ENCODE results near the gene RPL21.

Gene RPL21

DNA sequence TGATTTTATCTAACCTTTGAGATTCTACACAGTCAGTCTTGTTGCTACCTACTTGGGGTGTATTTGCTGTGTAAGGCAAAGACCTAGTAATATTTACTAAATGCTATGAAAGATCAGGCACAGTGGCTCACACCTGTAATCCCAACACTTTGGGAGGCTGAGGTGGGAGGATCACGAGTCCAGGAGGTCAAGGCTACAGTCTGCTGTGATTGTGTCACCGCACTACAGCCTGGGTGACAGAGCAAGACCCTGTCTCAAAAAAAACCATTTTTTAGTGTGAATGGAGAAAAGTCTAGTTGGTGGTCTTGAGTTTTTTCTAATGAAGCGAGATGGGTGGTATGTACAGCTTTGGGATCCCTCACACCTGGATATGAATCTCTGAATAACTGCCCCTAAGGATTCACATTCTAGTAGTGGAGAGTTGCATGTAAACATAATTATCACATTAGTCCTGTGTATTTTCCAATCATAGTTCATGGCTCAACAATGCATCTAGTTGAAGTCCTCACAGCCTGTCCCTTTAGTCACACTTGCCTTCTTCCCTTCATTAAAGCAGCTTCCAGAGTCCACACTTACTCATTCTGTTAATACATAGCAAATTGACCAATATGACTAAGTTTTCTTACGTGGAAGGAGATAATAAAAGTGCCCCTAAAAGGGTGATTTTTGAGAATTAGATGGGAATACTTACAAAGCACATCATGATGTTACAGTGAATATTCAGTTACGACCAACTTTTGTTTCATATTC, 7.5 kb downstream of the RPL21 start:
- DNase-seq (ENCODE audit: low read depth) = no peak

DNA sequence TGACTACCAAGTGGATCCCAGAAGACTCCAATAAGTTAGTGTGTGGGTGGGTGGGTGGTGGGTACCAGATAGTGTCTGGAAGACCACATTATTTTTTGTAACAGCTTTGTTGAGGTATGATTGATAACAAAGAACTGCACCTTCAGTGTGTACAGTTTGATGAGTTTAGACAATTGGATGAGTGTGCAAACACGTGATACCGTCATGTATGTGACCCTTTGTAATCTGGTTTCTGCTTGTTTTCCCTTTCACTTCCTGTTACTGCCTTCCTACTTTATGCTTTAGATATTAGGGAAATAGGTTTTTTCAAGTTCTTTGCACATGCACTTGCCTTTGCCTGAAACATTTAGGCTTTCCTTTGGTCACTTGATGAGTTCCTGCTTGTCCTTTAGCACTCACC, 8.5 kb downstream of the RPL21 start:
- no peak for DNase-seq (ENCODE audit: low read depth)

DNA sequence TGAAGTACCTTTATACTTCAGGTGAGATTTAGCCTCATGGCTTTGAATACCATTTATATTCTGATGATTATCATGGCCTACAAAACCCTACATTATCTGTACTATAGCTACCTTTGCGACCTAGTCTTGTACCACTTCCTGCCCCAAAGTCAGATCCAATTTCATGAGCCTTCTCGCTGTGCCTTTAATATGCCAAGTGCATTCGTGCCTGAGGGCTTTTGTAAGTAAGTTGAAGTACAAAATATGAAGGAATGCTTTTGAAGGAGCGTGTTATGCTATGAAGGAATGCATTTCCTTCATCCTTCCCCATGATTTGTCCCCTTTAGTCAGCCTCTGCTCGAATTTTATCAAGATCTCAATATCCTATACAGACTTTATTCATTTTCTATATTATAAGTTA, 10.0 kb downstream of the RPL21 start:
- no peak for DNase-seq (ENCODE audit: low read depth)

DNA sequence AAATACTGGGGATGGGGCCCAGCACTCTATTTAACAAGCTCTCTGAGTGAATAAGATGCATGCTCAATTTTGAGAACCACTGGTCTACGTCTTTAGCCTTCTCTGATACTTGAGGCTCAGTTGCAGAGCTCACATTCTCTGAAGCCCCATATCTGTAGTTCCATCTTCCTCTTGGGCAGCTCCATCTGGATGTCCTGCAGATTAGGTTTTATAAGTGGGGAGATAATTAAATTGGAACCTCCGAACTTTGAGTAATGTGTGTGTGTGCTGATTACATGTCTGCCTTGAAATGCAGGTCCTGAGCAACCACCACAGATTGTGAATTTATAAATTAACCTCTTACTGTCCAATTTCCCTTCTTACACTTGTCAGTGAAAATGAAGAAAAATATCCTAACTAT, 12.1 kb downstream of the RPL21 start:
- DNase-seq (ENCODE audit: low read depth) = no peak

DNA sequence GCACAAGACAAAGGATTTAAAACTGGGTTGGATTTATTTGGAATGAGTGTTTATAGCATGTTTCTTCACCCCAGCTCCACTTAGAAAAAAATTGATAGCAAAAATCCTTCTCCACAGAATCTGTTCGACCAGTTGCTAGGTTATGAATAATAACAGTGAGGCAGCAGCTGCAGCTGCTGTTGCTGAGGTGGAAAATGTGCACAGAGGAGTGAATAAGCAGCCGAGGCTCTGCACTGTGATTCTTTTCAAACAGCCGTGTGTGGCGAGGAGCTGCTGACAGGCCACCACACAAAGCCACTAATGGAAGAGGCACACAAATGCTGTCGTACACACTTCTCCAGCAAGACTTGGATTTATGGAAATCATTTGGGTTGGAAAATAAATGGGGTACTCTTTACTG, 12.8 kb downstream of the RPL21 start:
- no peak for DNase-seq (ENCODE audit: low read depth)

DNA sequence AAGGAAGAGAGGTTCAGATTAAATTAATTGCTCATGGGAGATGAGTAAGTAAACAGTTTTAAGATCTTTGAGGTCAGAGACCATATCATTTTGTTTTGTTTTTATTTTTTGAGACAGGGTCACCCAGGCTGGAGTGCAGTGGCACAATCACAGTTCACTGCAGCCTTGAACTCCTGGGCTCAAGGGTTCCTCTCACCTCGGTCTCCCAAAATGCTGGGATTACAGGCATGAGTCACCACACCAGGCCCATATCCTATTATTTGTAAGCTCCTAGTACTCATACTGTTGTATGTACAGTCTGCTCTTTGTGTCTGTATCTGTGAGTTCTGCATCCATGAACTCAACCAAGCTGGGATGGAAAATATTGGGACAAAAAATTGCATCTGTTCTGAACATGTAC, 13.3 kb downstream of the RPL21 start:
- no peak for DNase-seq (ENCODE audit: low read depth)

DNA sequence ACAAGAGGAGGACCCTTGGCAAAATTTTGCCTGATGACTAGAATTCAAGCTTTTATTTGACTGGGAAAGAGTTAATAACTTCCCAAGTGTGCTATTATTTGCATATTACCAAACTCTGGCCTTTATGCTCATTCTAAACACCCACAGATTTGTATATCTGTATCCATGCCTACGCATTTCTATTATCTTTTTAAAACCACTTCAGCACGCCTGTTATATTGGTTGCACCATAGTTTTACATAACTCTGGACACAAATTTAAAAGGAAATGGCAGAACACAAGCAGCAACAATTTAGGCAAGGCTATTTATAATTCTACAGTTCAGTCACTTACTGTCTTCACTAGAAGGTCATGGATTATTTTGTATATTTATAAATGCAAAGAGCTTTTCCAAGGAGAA, 15.6 kb downstream of the RPL21 start:
- DNase-seq (ENCODE audit: low read depth) = no peak

DNA sequence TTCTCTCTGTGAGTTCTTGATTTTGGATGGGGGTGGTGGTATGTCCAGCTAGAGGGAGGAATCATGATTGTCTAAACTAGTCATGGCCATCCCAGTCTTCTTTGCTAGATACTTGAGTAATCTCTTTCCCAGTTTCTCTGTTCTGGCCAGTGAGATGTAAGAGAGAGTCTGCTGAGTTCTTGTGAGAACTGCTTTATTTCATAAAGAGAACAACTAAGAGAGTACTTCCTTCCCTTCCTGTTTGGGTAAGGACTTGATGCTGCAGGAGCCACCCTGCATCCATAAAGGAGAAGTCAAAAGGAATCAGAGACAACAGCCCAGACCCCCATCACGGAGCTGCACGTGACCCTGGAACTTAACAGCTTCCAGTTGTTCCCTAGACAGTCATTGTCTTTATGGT, 16.2 kb downstream of the RPL21 start:
- DNase-seq (ENCODE audit: low read depth) = no peak

DNA sequence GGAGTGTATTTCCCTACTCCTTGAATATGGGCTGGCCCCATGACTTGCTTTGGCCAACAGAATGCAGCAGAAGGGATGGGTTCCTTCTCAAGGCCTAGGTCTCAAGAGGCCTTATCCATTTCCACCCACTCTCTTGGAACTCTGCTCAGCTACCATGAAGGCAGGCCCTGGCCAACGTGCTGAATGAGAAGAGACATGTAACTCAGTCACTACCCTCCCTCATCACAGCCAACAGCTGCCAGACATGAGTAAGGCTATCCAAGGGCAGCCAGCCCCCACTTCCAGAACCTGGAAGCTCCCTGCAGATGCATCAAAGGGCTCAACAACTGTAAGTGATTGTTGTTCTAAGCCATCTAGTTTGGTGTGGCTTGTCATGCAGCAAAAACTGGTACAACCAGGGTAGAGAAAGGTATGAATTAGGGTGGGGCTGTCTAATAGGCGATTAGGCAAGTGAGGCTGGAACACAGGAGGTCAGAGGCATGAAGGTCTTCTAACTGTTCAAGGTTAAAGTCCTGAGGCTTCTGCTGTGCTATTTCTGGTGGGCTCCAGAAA, 17.8 kb downstream of the RPL21 start:
- DNase-seq (ENCODE audit: low read depth) = no peak

DNA sequence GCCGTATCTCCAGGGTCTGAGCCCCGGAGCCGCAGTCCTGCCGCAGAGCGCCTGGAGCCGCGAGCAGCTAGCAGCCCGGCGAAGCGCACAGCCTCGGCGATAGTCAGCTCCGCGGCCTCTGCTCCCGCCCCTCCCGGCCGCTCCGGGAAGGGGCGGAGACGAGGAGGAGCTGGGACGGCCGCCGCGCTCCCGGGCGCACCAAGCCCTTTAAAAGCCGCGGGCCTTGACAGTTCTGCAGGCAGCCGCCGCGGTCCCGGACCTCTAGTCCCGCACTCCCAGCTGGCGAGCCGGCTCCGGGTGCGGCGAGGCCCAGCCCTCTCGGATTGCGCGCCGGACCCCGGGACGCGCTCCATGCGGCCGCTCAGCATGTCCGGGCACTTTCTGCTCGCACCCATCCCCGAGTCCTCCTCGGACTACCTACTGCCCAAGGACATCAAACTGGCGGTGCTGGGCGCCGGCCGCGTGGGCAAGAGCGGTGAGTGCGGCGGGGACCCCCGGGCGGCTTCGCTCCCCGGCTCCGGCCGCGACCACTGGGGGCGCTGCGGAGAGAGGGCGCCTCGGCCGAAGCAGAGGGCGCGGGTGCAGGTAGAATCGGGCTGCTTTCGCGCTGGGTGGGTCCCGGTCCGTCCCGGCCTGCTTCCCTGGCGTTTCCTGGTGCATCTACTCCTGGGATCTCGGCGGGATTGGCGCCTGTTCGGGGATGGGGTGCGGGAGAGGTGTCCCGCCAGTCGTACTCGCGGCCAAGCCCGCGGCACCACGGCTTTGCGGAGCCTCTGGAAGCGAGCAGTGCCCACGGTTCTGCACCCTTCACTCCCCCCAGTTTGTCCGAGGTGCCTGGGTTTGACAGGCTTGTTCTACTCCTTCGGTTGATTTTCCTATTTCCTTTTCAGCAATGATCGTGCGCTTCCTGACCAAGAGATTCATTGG, 19.5 kb downstream of the RPL21 start, which contains the start of gene RASL11A:
Gene RASL11A, plus strand, starts transcription at position 237 of the 927 bp plus-strand sequence. Its CDS starts 115 bp downstream, at position 352.
- DNase-seq (ENCODE audit: low read depth) = peak; percentile 55

DNA sequence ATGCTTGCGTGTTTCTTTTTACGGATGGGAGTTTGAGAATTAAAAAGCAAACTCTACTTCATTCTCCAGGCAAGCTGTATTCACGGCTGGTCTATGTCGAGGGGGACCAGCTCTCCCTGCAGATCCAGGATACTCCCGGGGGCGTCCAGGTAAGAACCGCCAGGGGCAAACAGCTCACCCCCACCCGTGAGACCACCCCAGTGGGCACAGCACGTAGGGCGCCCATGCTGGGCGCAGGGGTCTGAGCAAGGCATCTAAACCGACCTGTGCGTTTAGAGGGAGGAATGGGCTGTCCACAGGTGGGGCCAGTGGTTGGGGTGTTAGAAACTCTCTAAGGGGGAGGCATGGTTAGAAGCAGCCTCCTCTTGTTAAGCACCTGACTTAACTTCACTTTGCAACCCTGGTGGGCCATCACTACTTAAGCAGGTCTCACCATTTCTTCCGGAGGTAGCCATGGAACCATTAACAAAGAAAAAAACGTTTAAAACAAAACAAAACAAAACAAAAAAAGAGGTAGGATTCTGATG, 20.3 kb downstream of the RPL21 start:
- no peak for DNase-seq (ENCODE audit: low read depth)

DNA sequence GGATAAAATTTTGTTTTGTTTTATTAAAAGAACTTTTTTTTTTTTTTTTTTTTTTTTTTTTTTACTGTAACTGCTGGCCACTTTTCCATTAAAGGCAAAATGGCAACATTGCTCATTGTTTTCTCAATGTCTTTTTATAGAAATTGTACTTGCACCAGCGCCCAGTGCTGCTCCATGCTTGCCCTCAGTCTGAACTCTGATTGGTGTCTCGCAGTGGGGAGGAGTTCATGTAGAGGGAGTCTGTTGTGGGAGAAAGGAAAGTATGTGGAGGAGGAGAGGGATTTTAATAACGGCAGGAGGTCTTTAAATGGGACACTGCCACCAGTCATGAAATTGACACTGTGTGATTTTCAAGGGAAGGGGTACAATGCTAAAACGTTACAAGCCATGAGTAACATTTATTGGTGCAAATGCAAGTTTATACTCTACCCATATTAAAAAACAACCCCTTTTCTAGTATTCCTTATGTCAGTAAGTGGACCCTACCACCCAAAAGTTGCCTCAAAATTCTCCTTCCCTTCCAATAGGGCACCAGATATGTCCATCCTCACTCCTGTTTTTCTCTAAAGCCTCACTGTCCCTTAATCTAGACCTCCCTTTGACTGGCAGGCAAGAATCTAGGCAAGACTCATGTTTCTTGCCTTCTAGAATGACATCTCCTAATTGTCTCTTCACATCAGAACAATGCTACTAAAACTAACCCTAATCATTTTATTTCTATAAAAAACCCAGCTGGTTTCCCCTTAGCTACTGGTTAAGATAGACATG, 22.5 kb downstream of the RPL21 start:
- no peak for DNase-seq (ENCODE audit: low read depth)

DNA sequence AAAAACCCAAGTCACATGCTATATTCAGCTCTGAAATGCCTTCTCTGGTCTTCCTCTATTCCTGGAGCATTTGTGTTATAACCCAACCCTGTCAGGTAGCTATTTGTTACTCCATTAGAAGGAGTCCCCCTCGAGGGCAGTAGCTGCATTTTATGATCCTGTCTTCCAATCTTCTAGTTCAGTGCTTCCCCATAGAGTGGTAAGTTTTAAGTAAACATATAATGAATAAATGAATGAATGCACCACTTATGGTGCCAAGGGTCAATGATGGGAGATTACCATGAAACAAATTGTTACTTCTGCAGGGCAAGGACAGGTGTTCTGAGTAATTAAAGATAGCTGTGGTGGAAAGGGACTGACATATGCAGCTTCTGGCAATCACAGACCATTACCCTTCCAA, 23.3 kb downstream of the RPL21 start:
- DNase-seq (ENCODE audit: low read depth) = no peak

DNA sequence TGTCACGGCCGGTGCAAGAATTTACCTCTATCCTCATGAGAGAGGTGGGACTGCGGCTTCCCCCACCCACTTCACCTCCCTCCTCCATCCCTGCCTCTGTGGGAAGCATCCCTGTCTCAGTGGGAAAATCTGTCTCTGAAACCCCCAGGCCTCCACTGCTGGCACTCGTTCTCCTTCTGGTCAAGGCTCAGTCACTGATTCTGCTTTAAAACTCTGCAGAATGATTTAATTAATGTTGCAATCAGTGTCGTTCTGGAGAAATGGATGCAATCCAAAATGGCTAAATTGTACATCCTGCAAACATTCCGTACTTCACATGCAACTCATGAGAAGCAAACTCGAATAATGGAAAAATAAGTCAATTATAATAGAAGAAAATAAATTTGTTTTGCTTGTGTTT, 24.8 kb downstream of the RPL21 start:
- DNase-seq (ENCODE audit: low read depth) = no peak

DNA sequence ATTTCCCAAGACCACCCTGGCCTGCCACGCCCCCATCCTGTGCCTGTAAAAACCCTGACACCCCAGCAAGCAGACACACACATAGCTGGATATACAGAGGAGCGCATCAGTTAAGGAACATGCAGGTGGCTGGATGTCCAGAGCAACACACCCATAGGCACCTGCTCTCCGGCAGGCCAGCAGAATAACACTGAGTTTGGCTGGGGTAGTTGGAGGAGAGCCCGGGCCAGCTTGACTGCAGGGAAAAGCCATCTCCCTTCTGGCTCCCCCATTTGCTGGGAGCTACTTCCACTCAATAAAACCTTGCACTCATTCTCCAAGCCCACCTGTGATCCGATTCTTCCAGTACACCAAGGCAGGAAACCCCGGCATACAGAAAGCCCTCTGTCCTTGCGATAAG, 28.1 kb downstream of the RPL21 start:
- no peak for DNase-seq (ENCODE audit: low read depth)

DNA sequence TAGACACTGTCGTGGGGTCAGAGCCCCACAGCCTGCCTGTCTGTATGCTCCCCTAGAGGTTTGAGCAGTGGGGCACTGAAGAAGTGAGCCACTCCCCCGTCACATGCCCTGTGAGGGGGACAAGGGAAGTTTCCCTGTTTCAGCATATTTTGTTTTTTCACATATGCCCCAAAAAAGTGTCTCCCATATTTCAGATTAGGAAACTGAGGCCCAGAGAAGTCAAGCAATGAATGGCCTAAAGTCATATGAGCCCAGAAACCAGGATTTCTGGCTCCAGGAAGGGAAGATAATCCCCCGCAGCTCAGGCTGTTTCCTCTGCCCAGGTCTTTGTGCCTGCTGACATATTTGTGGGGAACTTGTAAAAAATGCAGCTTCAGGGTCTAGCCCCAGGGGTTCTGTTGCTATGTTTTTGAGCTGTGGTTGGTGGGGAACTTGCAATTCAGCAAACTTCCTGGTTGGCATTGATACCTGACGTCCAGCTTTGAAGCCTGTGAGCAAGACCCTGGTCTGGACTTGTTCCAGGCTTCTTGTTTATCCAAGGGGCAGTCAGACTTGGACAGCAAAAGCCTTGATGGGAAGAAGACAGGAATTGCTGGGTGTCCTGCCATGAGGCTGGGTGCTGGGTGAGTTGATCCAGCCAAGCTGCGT, 28.8 kb downstream of the RPL21 start:
- no peak for DNase-seq (ENCODE audit: low read depth)

DNA sequence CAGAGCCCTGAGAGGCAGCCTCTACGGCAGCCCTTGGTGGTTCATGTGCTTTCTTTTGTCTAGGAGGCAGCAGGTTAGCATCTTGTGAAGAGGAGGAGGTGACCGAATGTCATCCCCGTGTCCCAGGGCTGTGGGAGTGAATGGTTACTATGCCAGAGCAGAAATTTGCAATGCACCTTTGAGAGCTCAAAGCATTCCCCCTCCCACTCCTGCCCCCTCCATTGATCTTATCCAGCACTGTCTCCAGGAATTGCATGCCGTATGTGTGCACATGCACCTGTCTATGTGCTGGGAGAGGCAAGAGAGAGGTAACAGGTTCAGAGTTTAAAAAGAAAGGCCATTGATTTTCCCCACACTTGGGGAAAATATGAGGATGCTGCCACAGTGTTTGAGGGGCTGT, 29.5 kb downstream of the RPL21 start:
- DNase-seq (ENCODE audit: low read depth) = no peak

DNA sequence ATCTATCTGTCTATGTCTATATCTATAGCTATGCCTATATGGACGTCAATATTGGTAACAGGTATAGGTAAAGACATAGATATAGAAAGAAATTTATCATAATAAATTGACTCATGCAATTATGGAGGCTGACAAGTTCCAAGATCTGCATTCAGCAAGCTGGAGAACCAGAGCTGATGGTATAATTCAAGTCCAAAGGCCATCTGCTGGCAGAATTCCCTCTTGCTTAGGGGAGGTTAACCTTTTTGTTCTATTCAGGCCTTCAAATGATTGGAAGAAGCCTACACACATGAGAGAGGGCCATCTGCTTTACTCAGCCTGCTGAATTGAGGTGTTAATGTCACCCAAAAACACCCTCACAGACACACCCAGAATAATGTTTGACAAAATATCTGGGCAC, 30.1 kb downstream of the RPL21 start:
- DNase-seq (ENCODE audit: low read depth) = no peak

DNA sequence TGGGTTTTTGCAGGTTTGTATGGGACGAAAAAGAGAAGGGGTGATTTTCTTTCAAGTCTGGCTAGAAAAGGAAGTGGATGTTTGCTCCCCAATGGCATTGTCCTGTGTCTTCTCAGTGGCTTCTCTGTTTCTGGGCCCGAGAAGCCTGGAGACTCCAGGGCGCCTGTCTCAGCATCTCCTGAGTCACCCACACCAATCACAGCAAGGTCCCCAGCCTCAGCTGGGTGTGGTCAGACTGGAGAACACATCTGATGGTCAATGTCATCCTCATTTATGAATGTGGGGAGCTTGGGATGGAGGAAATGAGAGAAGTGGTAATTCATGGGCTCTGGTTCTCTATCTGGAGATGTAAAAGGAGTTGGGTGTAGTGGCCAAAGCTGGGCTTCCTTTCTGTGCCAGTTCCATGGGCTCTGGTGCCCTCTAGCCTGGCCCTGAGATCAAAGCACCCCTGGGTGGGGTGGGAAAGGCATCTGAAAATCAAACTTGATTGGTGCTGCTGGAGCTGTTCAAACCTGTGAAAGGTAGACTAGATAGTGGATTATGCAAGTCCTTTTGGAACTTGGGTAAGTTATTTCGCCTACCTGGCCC, 32.6 kb downstream of the RPL21 start:
- DNase-seq (ENCODE audit: low read depth) = no peak

DNA sequence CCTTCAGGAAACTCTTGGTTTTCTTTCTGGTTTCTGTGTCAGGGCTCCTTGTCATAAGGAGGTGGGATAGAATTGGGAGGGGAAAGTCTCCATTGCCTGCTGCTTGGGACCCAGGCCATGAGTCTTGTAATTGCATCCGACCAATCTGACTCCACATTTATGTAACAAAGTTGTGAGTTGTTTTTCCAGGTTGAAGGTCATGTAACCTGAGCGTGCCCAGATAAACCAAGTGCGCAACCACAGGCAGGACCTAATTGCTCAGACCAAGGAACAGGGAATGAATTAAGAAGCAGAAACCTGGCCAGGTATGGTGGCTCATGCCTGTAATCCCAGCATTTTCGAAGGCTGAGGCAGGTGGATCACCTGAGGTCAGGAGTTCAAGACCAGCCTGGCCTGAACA, 37.0 kb downstream of the RPL21 start:
- no peak for DNase-seq (ENCODE audit: low read depth)

DNA sequence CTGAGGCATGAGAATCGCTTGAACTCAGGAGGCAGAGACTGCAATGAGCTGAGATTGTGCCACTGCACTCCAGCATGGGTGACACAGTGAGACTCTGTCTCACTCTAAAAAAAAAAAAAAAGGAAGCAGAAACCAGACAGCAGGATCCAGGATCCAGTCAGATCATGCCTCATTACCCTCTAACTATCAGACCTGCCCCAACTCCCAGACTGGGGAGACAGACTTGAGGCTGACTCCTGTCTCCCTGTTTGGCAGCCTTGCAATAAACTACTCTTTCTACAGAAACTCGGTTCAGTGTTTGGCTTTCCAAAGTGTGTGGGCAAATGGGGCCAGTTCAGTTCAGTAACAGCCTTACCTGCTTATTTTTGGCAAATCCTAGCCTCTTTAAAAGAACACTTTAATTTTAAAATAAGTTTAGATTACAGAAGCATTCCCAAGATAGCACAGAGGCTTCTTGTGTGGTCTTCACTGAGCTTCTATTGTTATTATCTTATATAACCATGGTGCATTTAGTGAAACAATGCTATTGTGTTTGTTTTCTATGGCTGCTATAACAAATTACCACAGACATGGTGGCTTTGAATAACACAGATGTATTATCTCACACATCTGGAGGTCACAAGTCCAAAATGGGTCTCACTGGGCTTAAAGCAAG, 37.8 kb downstream of the RPL21 start:
- DNase-seq (ENCODE audit: low read depth) = no peak
